Measurements from ENCODE around the gene TPM1. TPM values are rescaled to one million over a fixed set of nuclear protein-coding genes. Genes with fewer than 3 reads are reported as not detected.
"Not testable (repeated sequence)": the region's sequence is repeated elsewhere in the genome, so short reads cannot be mapped to it uniquely, and the experiment has no call there.

TPM1 gene
- 3,559 TPM for polyA plus RNA-seq (2013, experiment 1 of 2; ENCODE audit: insufficient read length)
- 3,705 TPM for polyA plus RNA-seq (2013, experiment 2 of 2; ENCODE audit: insufficient read length)

- peak; percentile 98 for DNase-seq
Measured at GRCh38 chr15:63041974-63042876, at the start of gene TPM1. TSS of gene TPM1 (plus strand) at chr15:63042747. CDS start at chr15:63042830, 83 bp downstream.

GRCh38 chr15:62993066-62993465, 49.5 kb upstream of the TPM1 start:
- no peak for DNase-seq

DNA sequence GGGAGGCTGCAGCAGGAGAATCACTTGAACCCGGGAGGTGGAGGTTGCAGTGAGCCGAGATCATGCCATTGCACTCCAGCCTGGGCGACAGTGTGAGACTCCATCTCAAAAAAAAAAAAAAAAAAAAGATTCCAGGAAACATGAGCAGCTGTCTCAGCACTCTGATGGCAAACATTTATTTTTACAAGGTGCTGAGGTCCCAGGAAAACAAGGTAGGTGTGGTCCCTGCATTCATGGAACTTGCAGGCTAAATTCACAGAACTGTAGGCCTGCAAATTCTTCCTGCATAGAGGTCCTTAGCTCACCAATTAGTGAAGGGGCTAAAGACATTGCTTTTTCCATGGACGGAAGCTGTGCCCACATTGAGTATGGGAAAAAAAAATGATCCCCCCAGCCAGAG, 48.9 kb upstream of the TPM1 start:
- not testable (repeated sequence) for DNase-seq

GRCh38 chr15:62994439-62994838, 48.1 kb upstream of the TPM1 start:
- DNase-seq, result no peak

- peak; percentile 87 for DNase-seq
Measured at GRCh38 chr15:62994975-62995681, 47.4 kb upstream of the TPM1 start.

GRCh38 chr15:62997441-62997840, 45.1 kb upstream of the TPM1 start:
- DNase-seq, result no peak

DNA sequence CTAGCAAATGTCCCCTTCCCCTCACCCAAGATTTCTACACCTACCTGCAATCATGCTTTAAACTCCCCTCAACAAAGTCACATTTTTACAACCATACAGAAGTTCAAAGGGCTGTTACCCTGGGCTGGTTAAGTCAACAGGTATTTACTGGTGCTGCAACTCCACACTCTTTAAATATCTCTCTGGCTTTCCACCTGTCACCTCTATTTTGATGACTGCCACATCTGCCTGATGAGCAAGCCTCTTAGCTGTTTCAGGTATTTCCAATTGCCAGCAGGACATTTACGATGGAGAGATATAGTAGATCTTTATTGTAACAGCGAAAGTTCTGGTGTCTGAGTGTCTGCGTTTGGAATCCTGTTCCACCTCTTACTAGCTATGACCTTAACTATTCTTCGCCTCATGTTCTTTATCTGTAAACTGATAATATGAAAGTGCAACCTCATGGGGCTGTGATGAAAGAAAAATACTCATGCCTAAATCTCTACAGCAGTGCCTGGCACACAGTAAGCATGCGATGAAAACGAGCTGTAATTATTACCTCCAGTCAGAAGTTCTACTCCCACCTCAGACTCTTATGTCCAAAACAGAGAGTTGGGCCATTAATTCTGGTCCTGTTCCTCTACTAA, 44.2 kb upstream of the TPM1 start:
- no peak for DNase-seq

DNA sequence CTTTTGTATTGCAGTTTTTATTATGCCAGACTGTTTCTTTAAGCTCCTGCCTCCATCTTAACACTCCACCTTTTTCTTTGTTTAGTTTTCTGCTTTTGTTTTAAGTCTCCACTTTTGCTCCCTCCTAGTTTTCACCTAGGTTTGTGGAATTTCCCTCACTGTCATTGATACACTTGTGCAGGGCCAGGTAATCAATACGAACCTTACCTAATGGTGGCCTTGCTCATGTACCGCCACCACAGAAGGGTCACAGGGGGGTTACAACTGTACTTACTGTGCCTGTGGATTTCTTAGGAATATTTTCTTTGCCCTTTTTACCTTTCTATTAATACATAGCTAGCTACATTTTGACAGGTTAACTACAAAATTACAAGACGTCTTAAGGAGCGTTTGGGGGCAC, 43.4 kb upstream of the TPM1 start:
- DNase-seq, result no peak

- no peak for DNase-seq
Measured at GRCh38 chr15:62999923-63000561, 42.5 kb upstream of the TPM1 start.

DNA sequence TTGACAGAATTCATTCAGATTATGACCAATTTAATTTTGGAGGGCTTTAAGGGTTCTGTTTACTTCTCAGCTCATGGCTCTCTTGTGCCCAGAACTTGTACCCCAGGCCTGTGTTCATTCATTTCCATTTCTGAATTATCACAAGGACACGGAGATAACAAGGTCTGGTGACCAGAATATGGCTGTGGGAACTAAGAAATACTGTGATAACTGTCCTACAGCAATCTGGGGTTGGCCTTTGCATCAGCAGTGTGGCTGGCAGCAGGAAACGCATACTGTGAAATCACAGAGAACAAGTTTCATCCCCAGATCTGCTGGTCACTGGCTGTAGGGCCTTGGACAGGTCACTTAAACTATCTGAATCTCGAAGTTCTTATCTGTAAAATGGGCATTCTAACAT, 41.8 kb upstream of the TPM1 start:
- DNase-seq, result no peak

DNA sequence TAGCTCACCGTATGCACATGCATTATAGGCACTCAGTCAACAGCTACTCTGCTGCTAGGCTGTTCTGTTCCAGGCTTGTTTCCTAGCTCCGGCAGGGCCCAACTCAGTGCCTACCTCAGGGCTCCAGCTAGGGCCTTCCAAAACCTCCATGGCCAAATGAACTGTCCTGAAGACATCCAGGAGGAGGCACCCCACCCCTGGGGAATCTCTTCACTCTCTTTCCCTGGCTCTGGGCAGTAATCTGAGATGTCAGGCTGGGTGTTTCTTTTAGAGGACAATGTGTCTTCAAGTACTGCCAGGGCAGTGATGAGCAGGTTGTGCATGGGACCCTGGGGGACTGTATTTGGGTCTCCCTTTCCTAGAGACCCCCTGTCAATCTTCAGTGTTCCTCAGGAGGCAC, 38.3 kb upstream of the TPM1 start:
- DNase-seq, result no peak

DNA sequence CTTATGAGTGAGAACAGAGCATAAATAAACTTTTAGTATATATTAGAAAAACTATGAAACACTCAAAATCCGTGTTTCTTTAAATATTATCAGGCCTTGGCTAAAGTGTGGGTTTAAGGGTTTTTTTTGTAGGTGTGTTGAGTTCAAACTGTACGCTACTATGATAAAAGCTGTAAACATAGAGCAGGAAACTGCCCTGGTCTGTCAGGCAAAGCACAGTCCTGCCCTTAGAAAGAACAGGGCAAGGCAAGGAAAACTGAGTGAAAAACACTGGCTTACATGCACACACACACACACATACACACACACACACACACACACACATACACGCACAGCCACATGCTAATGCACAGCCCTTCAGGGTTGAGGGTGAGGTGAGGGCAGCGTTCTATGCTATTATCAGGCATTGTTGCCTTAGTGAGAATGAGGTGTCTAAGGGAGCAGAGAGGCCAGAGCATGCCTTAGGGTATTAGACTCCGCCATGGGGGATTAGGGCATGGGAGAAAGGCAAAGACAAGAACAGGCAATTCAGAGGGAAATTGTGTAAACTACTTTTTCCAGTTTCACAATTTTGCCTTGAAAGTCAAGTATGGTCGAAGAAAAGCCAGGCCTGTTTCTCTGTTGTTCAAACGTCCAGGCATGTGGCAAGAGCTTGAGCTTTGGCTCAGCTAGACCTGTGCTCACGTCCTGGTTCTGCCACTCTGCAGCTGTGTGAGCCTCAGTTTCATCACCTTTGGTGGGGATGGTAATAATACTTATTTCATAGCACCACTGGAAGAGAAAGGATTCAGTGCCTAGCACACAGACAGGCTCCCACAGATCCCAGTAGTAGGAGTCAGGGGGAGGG, 36.3 kb upstream of the TPM1 start:
- DNase-seq, result no peak

- no peak for DNase-seq
Measured at GRCh38 chr15:63008333-63009049, 34.1 kb upstream of the TPM1 start.

DNA sequence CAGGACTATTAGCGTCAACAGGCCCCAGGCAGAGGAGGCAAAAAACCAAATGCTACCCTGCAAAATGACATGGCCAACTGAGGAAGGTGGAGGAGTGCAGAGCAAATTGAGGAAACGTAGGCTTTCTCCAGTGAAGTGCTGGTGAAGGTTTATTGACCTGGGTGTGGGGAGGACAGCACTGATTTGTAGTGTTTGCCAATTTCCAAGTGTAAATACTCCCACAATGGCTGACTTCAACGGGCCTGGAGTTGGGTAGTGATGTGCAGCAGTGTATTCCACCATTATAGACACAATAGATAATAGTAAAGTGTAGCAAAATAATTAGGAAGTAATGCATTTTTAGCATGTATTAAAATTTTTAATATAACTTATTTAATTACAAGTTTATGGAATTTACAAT, 32.2 kb upstream of the TPM1 start:
- DNase-seq, result no peak

GRCh38 chr15:63010920-63011693, 31.4 kb upstream of the TPM1 start:
- DNase-seq, result no peak

GRCh38 chr15:63012444-63012843, 30.1 kb upstream of the TPM1 start:
- DNase-seq, result no peak

GRCh38 chr15:63013052-63013808, 29.3 kb upstream of the TPM1 start:
- peak; percentile 94 for DNase-seq

GRCh38 chr15:63014578-63014977, 28.0 kb upstream of the TPM1 start:
- DNase-seq, result no peak

DNA sequence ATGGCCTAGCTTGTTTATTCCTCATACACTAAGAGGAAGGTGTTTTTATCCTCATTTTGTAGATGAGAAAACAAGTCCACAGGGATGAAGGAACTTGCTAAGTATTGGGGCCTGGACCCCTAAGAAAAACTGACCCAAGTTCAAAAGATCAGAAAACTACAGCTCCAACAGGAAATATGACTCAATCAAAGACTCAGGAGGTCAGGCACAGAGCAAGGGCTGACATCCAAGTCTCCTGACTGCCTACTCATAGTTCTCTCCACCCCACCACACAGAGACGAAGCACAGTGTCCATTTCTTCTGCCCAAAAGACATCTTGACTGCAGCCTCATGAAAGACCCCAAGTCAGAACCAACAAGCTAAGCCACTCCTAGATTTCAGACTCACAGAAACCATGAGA, 26.9 kb upstream of the TPM1 start:
- peak; percentile 51 for DNase-seq

All from fibroblast of skin of scalp (primary cell).